ENCODE data around the gene STKLD1. TPM values are rescaled to one million over a fixed set of nuclear protein-coding genes. Genes with fewer than 3 reads are reported as not detected.
"Not testable (repeated sequence)": the region's sequence is repeated elsewhere in the genome, so short reads cannot be mapped to it uniquely, and the experiment has no call there.

The STKLD1 gene
- total RNA-seq, 1 donor from 2014 or later = 0.27 TPM

GRCh38 chr9:133451865-133452264 lies 75.7 kb downstream of the STKLD1 start:
- intact Hi-C loops (cut with DNase I); ATAC-seq (ENCODE audit: poor library complexity); DNase-seq: not testable (repeated sequence)

GRCh38 chr9:133452562-133452961 lies 76.4 kb downstream of the STKLD1 start:
- intact Hi-C loops (cut with DNase I) = no loop called here
- no peak for ATAC-seq (ENCODE audit: poor library complexity)
- no peak for DNase-seq

GRCh38 chr9:133453651-133454050 lies 77.5 kb downstream of the STKLD1 start:
- intact Hi-C loops (cut with DNase I) = no loop called here
- DNase-seq = no peak
- ATAC-seq (ENCODE audit: poor library complexity) = no peak

GRCh38 chr9:133454325-133454724 lies 78.2 kb downstream of the STKLD1 start:
- DNase-seq (no peak), ATAC-seq (ENCODE audit: poor library complexity) (no peak)
- intact Hi-C loops (cut with DNase I) = no loop called here

DNA sequence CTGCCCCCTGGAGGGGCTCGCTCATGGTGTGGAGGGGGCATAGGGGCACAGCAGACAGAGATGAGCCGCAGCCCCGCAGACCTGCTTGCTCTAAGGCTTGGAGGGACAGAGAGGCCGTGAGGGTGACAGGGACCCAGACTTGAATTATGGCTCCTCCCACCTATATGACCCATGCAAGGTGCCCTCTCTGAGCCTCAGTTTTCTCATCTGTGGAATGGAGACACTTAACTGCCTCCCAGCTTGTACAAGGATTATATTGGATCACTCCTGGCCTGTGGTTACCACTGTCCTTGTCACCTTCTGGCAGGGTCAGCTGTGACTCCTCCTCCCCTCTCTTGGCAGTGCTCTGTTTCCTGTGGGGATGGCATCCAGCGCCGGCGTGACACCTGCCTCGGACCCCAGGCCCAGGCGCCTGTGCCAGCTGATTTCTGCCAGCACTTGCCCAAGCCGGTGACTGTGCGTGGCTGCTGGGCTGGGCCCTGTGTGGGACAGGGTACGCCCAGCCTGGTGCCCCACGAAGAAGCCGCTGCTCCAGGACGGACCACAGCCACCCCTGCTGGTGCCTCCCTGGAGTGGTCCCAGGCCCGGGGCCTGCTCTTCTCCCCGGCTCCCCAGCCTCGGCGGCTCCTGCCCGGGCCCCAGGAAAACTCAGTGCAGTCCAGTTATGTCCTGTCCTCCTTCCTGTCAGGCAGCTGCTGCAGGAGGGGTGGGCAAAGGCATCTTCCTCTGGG lies 78.9 kb downstream of the STKLD1 start:
- ATAC-seq (ENCODE audit: poor library complexity) (no peak), DNase-seq (no peak)
- intact Hi-C loops (cut with DNase I) = no loop called here

Other genes with a start within 250 kb of the STKLD1 start
- gene GBGT1, start 212.5 kb upstream of the STKLD1 start, total RNA-seq = 6.4 TPM
- not detected for gene OBP2B, start 167.1 kb upstream of the STKLD1 start, total RNA-seq
- 2.4 TPM for gene ABO, start 101.2 kb upstream of the STKLD1 start, total RNA-seq
- gene SURF6, start 40.2 kb upstream of the STKLD1 start, total RNA-seq = 11.1 TPM
- gene MED22, start 28.2 kb upstream of the STKLD1 start, total RNA-seq = 19.2 TPM
- 834 TPM for gene RPL7A, start 28.1 kb upstream of the STKLD1 start, total RNA-seq
- 55.4 TPM for gene SURF1, start 19.9 kb upstream of the STKLD1 start, total RNA-seq
- gene SURF2, start 19.8 kb upstream of the STKLD1 start, total RNA-seq = 14.0 TPM
- gene SURF4, start 306 bp upstream of the STKLD1 start, total RNA-seq = 58.3 TPM
- 18.0 TPM for gene REXO4, start 41.6 kb downstream of the STKLD1 start, total RNA-seq
- 2.8 TPM for gene ADAMTS13, start 46.0 kb downstream of the STKLD1 start, total RNA-seq
- gene CACFD1, start 83.6 kb downstream of the STKLD1 start, total RNA-seq = 12.9 TPM
- 2.9 TPM for gene SLC2A6, start 102.7 kb downstream of the STKLD1 start, total RNA-seq
- not detected for gene MYMK, start 148.6 kb downstream of the STKLD1 start, total RNA-seq
- 8.1 TPM for gene ADAMTSL2, start 158.3 kb downstream of the STKLD1 start, total RNA-seq
- not detected for gene FAM163B, start 233.0 kb downstream of the STKLD1 start, total RNA-seq

Measured in Right ventricle myocardium superior (tissue), 1 donor.